Liver (tissue), 9 donors: ENCODE measurements around the gene DENR. TPM values are rescaled to one million over a fixed set of nuclear protein-coding genes. Genes with fewer than 3 reads are reported as not detected.
"Not testable (repeated sequence)": the region's sequence is repeated elsewhere in the genome, so short reads cannot be mapped to it uniquely, and the experiment has no call there.

Experiments
- DNase-seq: peaks from one replicate; pipeline ENCODE4 v3.0.0-alpha.2; 2017; ENCODE audit warnings: low spot score
- H3K27ac ChIP-seq, 2 donors: one replicate each; pipeline ENCODE4 v1.7.0; 2013; ENCODE audit warnings: inconsistent platforms in 2 of 2, low read length in 2 of 2, control low read depth in 1 of 2, low read depth in 1 of 2, mild to moderate bottlenecking in 1 of 2
- H3K27me3 ChIP-seq, 4 donors: one replicate each; pipeline versions ENCODE4 v1.6.1 to v1.7.0; 2013; ENCODE audit warnings: low read length in 3 of 4, inconsistent platforms in 1 of 4, mild to moderate bottlenecking in 1 of 4, moderate library complexity in 1 of 4; ENCODE audit not compliant: control insufficient read depth in 4 of 4, insufficient read depth in 4 of 4
- H3K36me3 ChIP-seq, 4 donors: one replicate each; pipeline versions ENCODE4 v1.6.1 to v1.7.0; 2013; ENCODE audit warnings: low read length in 3 of 4, mild to moderate bottlenecking in 3 of 4, low read depth in 1 of 4, moderate library complexity in 1 of 4; ENCODE audit not compliant: control insufficient read depth in 4 of 4, insufficient read depth in 3 of 4
- H3K4me1 ChIP-seq, 4 donors: one replicate each; pipeline versions ENCODE4 v1.6.1 to v1.7.0; 2013; ENCODE audit warnings: low read length in 3 of 4, mild to moderate bottlenecking in 3 of 4, moderate library complexity in 1 of 4; ENCODE audit not compliant: control insufficient read depth in 4 of 4, insufficient read depth in 4 of 4
- H3K4me3 ChIP-seq, 3 donors: one replicate each; pipeline versions ENCODE4 v1.6.1 to v1.7.0; 2013; ENCODE audit warnings: low read length in 3 of 3, control low read depth in 1 of 3, low read depth in 1 of 3, mild to moderate bottlenecking in 1 of 3
- H3K9ac ChIP-seq, 2 donors: one replicate each; pipeline ENCODE4 v1.7.0; 2013; ENCODE audit warnings: low read length in 2 of 2, mild to moderate bottlenecking in 2 of 2, moderate library complexity in 2 of 2, control low read depth in 1 of 2, low read depth in 1 of 2
- H3K9me3 ChIP-seq, 4 donors: one replicate each; pipeline versions ENCODE4 v1.6.1 to v1.7.0; 2013; ENCODE audit warnings: low read length in 3 of 4; ENCODE audit not compliant: control insufficient read depth in 4 of 4
- WGBS: extraction: QIAGEN DNeasy Blood & Tissue Kit; methylation state at CpG from one replicate; pipeline ENCODE4 v1.1.7; 2013; 5-methylcytosine and 5-hydroxymethylcytosine counted together
- polyA plus RNA-seq, 2 donors: library from polyadenylated mRNA; stranded (reverse) in 1 of 2; unstranded in 1 of 2; fragments of 200-250 nt in 1 of 2; fragments of >200 nt in 1 of 2; fragmentation: Nextera tagmentation in 1 of 2; extraction: Ambion mirVana in 1 of 2; gene quantifications; one replicate each; pipeline versions ENCODE4 v1.2.1 to v1.2.3, GENCODE V29; 2013 to 2015
- total RNA-seq, 2 donors: library from RNA; depleted of rRNA; stranded (reverse); fragments of >200 nt; gene quantifications; one replicate each; pipeline ENCODE4 v1.2.3, GENCODE V29; 2014
- donor health status: healthy.
- donor health status: healthy.
- donor health status: healthy.
- donor health status: healthy.
- donor health status: healthy.

The DENR gene
- total and polyA plus RNA-seq, 4 donors = 10.9 to 17.7 (median 15.8) TPM

- not testable (repeated sequence) for H3K27ac ChIP-seq, H3K27me3 ChIP-seq, H3K9me3 ChIP-seq, H3K4me1 ChIP-seq, H3K9ac ChIP-seq, DNase-seq, H3K36me3 ChIP-seq, H3K4me3 ChIP-seq
- WGBS = no CpG with 5 or more reads among the region's 3 CpGs
Measured at GRCh38 chr12:122709287-122709686, 43.3 kb upstream of the DENR start.

GRCh38 chr12:122710341-122710740, 42.3 kb upstream of the DENR start:
- not testable (repeated sequence) for H3K36me3 ChIP-seq, H3K4me1 ChIP-seq, H3K9ac ChIP-seq, DNase-seq, H3K4me3 ChIP-seq, H3K9me3 ChIP-seq, H3K27me3 ChIP-seq, H3K27ac ChIP-seq
- 83% methylated on average over 2 of the region's 2 CpGs for WGBS

DNA sequence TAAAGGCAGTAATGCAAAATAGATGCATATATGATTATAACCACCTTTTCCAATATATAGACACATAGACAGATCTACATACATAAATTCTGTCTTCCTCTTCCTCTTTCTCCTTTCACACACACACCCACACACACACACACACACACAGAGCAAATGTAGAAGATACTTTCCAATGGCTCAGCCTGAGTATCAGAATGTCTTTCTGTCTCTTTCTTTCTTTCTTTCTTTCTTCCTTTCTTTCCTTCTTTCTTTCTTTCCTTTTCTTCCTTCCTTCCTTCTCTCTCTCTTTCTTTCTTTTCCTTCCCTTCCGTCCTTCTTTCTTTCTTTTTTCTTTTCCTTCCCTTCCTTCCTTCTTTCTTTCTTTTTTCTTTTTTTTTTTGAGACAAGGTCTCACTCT, 41.4 kb upstream of the DENR start:
- not testable (repeated sequence) for H3K27ac ChIP-seq, H3K36me3 ChIP-seq, H3K9me3 ChIP-seq, H3K27me3 ChIP-seq, H3K9ac ChIP-seq, H3K4me1 ChIP-seq, H3K4me3 ChIP-seq, DNase-seq
- WGBS = 77% methylated on average over 1 of the region's 1 CpG

GRCh38 chr12:122713491-122714188, 39.0 kb upstream of the DENR start:
- DNase-seq, H3K36me3 ChIP-seq, H3K27ac ChIP-seq, H3K4me3 ChIP-seq, H3K27me3 ChIP-seq, H3K9me3 ChIP-seq, H3K4me1 ChIP-seq, H3K9ac ChIP-seq: not testable (repeated sequence)
- WGBS = 81% methylated on average over 3 of the region's 10 CpGs

- DNase-seq, H3K27me3 ChIP-seq, H3K4me1 ChIP-seq, H3K9me3 ChIP-seq, H3K27ac ChIP-seq, H3K4me3 ChIP-seq, H3K9ac ChIP-seq, H3K36me3 ChIP-seq: not testable (repeated sequence)
- 84% methylated on average over 6 of the region's 6 CpGs for WGBS
Measured at GRCh38 chr12:122715211-122715610, 37.4 kb upstream of the DENR start.

DNA sequence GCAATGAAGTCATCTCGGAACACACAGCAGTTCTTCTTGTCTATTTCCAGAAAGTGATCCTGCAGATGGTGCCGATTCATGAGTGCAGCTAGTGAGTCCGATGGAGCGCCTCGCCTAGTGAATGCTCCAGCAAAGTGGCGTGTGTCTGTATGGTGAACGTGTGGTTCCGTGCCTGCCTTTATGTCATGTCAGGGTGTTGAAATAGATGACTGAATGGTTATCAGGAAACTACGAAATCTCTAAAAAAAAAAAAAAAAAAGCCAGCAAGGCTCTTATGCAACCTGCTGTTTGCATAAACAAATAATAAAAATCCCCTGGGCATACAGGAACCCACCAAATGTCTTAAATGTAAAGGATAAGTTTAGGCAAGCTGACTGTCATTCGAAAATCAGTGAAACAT, 36.0 kb upstream of the DENR start, which contains the start of gene HCAR3:
TSS of gene HCAR3 (minus strand) at position 154 of the 400 bp plus-strand sequence. CDS start at position 80, 74 bp downstream.
- H3K27me3 ChIP-seq, H3K4me3 ChIP-seq, H3K9me3 ChIP-seq, H3K9ac ChIP-seq, DNase-seq, H3K36me3 ChIP-seq, H3K27ac ChIP-seq, H3K4me1 ChIP-seq: not testable (repeated sequence)
- 64% methylated on average over 10 of the region's 10 CpGs for WGBS
